T-cell (primary cell): Measurements from ENCODE around the gene OXER1. TPM values are rescaled to one million over a fixed set of nuclear protein-coding genes. Genes with fewer than 3 reads are reported as not detected.
A peak's percentile ranks its signal among the peaks of the same experiment; 100 is the strongest.

Source experiments
- ATAC-seq, 4 experiments: fragments of 200-7000 bp in 3 of 4; fragments of 150-1000 bp in 1 of 4; cut with Tn5 transposase; replicated peaks in 1 of 4; 1 replicate in 3 of 4; 2 replicates in 1 of 4; pipeline ENCODE4 v1.10.0; 2021; ENCODE audit warnings: moderate library complexity in 3 of 4, mild to moderate bottlenecking in 2 of 4, moderate number of reproducible peaks in 1 of 4
- CTCF ChIA-PET, 2 donors: fragments of 300-600 bp; sonication (Branson Sonifier 250); formaldehyde crosslinking; loops; one replicate each; lab custom pipeline; 2022; ENCODE audit warnings: antibody characterized with exemption in 2 of 2; lab: Charles Lee
- POLR2A ChIA-PET, 2 donors: fragments of 300-600 bp; sonication (Branson Sonifier 250); formaldehyde crosslinking; loops; one replicate each; lab custom pipeline; 2022; ENCODE audit warnings: antibody characterized with exemption in 2 of 2; lab: Charles Lee
- DNase-seq, 35 experiments: peaks; one replicate each; pipeline versions ENCODE4 v3.0.0 to v3.0.0-alpha.2; 2013 to 2023
- H3K27ac ChIP-seq: one replicate; pipeline ENCODE4 v1.5.1; 2013; ENCODE audit warnings: low read length
- H3K27me3 ChIP-seq, 2 experiments: replicated peaks in 1 of 2; 1 replicate in 1 of 2; 2 replicates in 1 of 2; pipeline versions ENCODE4 v1.6.1 to v1.7.0; 2013; ENCODE audit warnings: low read length in 1 of 2, mixed read lengths in 1 of 2; ENCODE audit not compliant: control insufficient read depth in 2 of 2, insufficient read depth in 2 of 2; ENCODE audit errors: extremely low read depth in 1 of 2
- H3K36me3 ChIP-seq, 2 donors: 1 replicate in 1 of 2; 2 replicates in 1 of 2; pipeline versions ENCODE4 v1.6.1 to v1.7.0; 2013; ENCODE audit warnings: low read length in 1 of 2; ENCODE audit not compliant: control insufficient read depth in 2 of 2, insufficient read depth in 1 of 2; ENCODE audit errors: extremely low read depth in 1 of 2
- H3K4me1 ChIP-seq, 2 experiments: 1 replicate in 1 of 2; 2 replicates in 1 of 2; pipeline versions ENCODE4 v1.6.1 to v1.7.0; 2013; ENCODE audit warnings: low read length in 2 of 2, mixed read lengths in 1 of 2; ENCODE audit not compliant: insufficient read depth in 2 of 2, control insufficient read depth in 1 of 2; ENCODE audit errors: extremely low read depth in 1 of 2
- H3K4me3 ChIP-seq, 2 donors: 1 replicate in 1 of 2; 2 replicates in 1 of 2; pipeline versions ENCODE4 v1.5.1 to v1.7.0; 2013; ENCODE audit warnings: mild to moderate bottlenecking in 2 of 2, low read length in 1 of 2, moderate library complexity in 1 of 2; ENCODE audit not compliant: control insufficient read depth in 1 of 2; ENCODE audit errors: extremely low read depth in 1 of 2
- H3K9me3 ChIP-seq: 2 replicates; pipeline ENCODE4 v1.7.0; 2013
- H3K27ac Mint-ChIP-seq, 2 donors: one replicate each; pipeline ENCODE4 v1.8.0; 2020 to 2021; ENCODE audit warnings: mild to moderate bottlenecking in 2 of 2, mixed read lengths in 2 of 2
- H3K27me3 Mint-ChIP-seq, 2 donors: one replicate each; pipeline ENCODE4 v1.8.0; 2021 to 2022; ENCODE audit warnings: mixed read lengths in 2 of 2
- H3K36me3 Mint-ChIP-seq: one replicate; pipeline ENCODE4 v1.8.0; 2021; ENCODE audit warnings: mixed read lengths
- H3K4me1 Mint-ChIP-seq, 3 donors: one replicate each; pipeline ENCODE4 v1.8.0; 2020 to 2022; ENCODE audit warnings: mixed read lengths in 3 of 3, mild to moderate bottlenecking in 1 of 3
- H3K4me3 Mint-ChIP-seq, 3 donors: one replicate each; pipeline ENCODE4 v1.8.0; 2020 to 2022; ENCODE audit warnings: mild to moderate bottlenecking in 3 of 3, mixed read lengths in 3 of 3, moderate library complexity in 3 of 3
- H3K9me3 Mint-ChIP-seq, 3 donors: one replicate each; pipeline ENCODE4 v1.8.0; 2020 to 2022; ENCODE audit warnings: mixed read lengths in 3 of 3
- WGBS: methylation state at CpG from one replicate; pipeline ENCODE4 v1.1.5; 2013; ENCODE audit warnings: missing lambda C conversion rate; ENCODE audit not compliant: insufficient coverage; 5-methylcytosine and 5-hydroxymethylcytosine counted together
- total RNA-seq, 35 experiments: library from RNA in 6 of 35; stranded (reverse) in 6 of 35; fragments of 120-200 nt in 1 of 35; gene quantifications; one replicate each; pipeline versions ENCODE4 v1.2.1 to v1.2.4 and lab custom pipeline; 2013 to 2026

Gene OXER1
- total RNA-seq, 5 donors from 2014 or later (not counting 1 experiment from before 2014, with no cell fraction given): 0.13 to 0.22 (median 0.20) TPM; not detected in 2

GRCh38 chr2:42724886-42725285, 39.0 kb downstream of the OXER1 start:
- Mint-ChIP-seq H3K4me3 (no peak overlapping the region), H3K9me3 (peaks cover 0 to 6% (median 2%) of the 10 kb centered on the region in 3 donors), H3K27me3 (no peaks in the 10 kb centered on the region), H3K4me1 (no peaks in the 10 kb centered on the region), H3K27ac (no peak overlapping the region), H3K36me3 (peaks cover 55% of the 10 kb centered on the region)
- H3K36me3 ChIP-seq: peaks cover 6 to 8% of the 10 kb centered on the region in 2 donors
- no peak overlapping the region for H3K4me3 ChIP-seq
- H3K27me3 ChIP-seq: no peaks in the 10 kb centered on the region
- 80% methylated on average over 1 of the region's 2 CpGs for WGBS
- ChIA-PET CTCF (no interaction called here), POLR2A (no interaction called here)
- no peaks in the 10 kb centered on the region for H3K9me3 ChIP-seq
- no peak overlapping the region for H3K27ac ChIP-seq
- DNase-seq (no peak), ATAC-seq (no peak)
- no peaks in the 10 kb centered on the region for H3K4me1 ChIP-seq

- H3K4me1 ChIP-seq: no peaks in the 10 kb centered on the region
- H3K36me3 Mint-ChIP-seq: peaks cover 48% of the 10 kb centered on the region
Measured at GRCh38 chr2:42723465-42723864, 40.5 kb downstream of the OXER1 start.

GRCh38 chr2:42722320-42723190, 41.4 kb downstream of the OXER1 start:
- Histone ChIP-seq H3K27ac (no peak overlapping the region), H3K4me3 (no peak overlapping the region), H3K9me3 (no peaks in the 10 kb centered on the region), H3K4me1 (no peaks in the 10 kb centered on the region), H3K27me3 (no peaks in the 10 kb centered on the region), H3K36me3 (peaks cover 6 to 8% of the 10 kb centered on the region in 2 donors)
- 0% methylated on average over 1 of the region's 7 CpGs for WGBS
- Mint-ChIP-seq H3K27me3 (no peaks in the 10 kb centered on the region), H3K36me3 (peaks cover 42% of the 10 kb centered on the region), H3K4me1 (no peaks in the 10 kb centered on the region), H3K27ac (no peak overlapping the region), H3K4me3 (no peak overlapping the region), H3K9me3 (no peaks in the 10 kb centered on the region)
- ChIA-PET CTCF (interaction anchor here in 1 of 2 donors (0.8 kb wide), 1 partner anchor 87 kb away, joined by 6 read pairs; no protein-coding TSS in a partner anchor), POLR2A (no interaction called here)
- ATAC-seq: no peak
- DNase-seq: peak in 2 of 35 experiments; percentile 4 to 15

More at GRCh38 chr2:42723465-42723864, 40.5 kb downstream of the OXER1 start:
- CTCF ChIA-PET: interaction anchor here (0.6 kb wide), 2 partner anchors 13 to 767 kb away, joined by 3 to 4 read pairs; no protein-coding TSS in a partner anchor
- Histone ChIP-seq H3K27ac (no peak overlapping the region), H3K36me3 (peaks cover 6 to 8% of the 10 kb centered on the region in 2 donors), H3K27me3 (no peaks in the 10 kb centered on the region), H3K4me3 (no peak overlapping the region), H3K9me3 (no peaks in the 10 kb centered on the region)
- Mint-ChIP-seq H3K4me3 (no peak overlapping the region), H3K27ac (no peak overlapping the region), H3K9me3 (no peaks in the 10 kb centered on the region), H3K27me3 (no peaks in the 10 kb centered on the region), H3K4me1 (no peaks in the 10 kb centered on the region)
- POLR2A ChIA-PET: no interaction called here
- no peak for ATAC-seq
- no peak for DNase-seq

GRCh38 chr2:42721898-42722297, 42.0 kb downstream of the OXER1 start:
- POLR2A ChIA-PET: no interaction called here
- no peaks in the 10 kb centered on the region for H3K27me3 ChIP-seq
- Mint-ChIP-seq H3K4me1 (no peaks in the 10 kb centered on the region), H3K36me3 (peaks cover 37% of the 10 kb centered on the region), H3K4me3 (no peak overlapping the region), H3K9me3 (no peaks in the 10 kb centered on the region), H3K27ac (no peak overlapping the region), H3K27me3 (no peaks in the 10 kb centered on the region)
- DNase-seq (no peak), ATAC-seq (no peak)
- no peak overlapping the region for H3K4me3 ChIP-seq
- H3K9me3 ChIP-seq: no peaks in the 10 kb centered on the region
- WGBS: no CpG with 5 or more reads among the region's 2 CpGs
- CTCF ChIA-PET: interaction anchor here in 1 of 2 donors (0.8 kb wide), 1 partner anchor 87 kb away, joined by 6 read pairs; no protein-coding TSS in a partner anchor
- no peak overlapping the region for H3K27ac ChIP-seq
- H3K36me3 ChIP-seq: peaks cover 3 to 8% of the 10 kb centered on the region in 2 donors
- H3K4me1 ChIP-seq: no peaks in the 10 kb centered on the region

GRCh38 chr2:42714686-42715085, 49.2 kb downstream of the OXER1 start:
- H3K36me3 ChIP-seq: peaks cover 0 to 7% of the 10 kb centered on the region in 2 donors
- no peak overlapping the region for H3K27ac Mint-ChIP-seq
- H3K27me3 ChIP-seq: no peaks in the 10 kb centered on the region
- 100% methylated on average over 7 of the region's 7 CpGs for WGBS
- no peak overlapping the region for H3K27ac ChIP-seq
- no peaks in the 10 kb centered on the region for H3K9me3 ChIP-seq
- H3K4me3 Mint-ChIP-seq: no peak overlapping the region
- POLR2A ChIA-PET: no interaction called here
- DNase-seq (no peak), ATAC-seq (no peak)
- no peaks in the 10 kb centered on the region for H3K27me3 Mint-ChIP-seq
- H3K4me1 Mint-ChIP-seq: no peaks in the 10 kb centered on the region
- CTCF ChIA-PET: no interaction called here
- H3K4me1 ChIP-seq: no peaks in the 10 kb centered on the region
- no peaks in the 10 kb centered on the region for H3K9me3 Mint-ChIP-seq
- H3K36me3 Mint-ChIP-seq: peaks cover 11% of the 10 kb centered on the region
- no peak overlapping the region for H3K4me3 ChIP-seq

- Histone ChIP-seq H3K9me3 (no peaks in the 10 kb centered on the region), H3K27ac (no peak overlapping the region), H3K4me3 (no peak overlapping the region), H3K36me3 (peaks cover 3 to 7% of the 10 kb centered on the region in 2 donors), H3K27me3 (no peaks in the 10 kb centered on the region), H3K4me1 (no peaks in the 10 kb centered on the region)
- no peak for ATAC-seq
- Mint-ChIP-seq H3K4me3 (no peak overlapping the region), H3K27me3 (no peaks in the 10 kb centered on the region), H3K9me3 (no peaks in the 10 kb centered on the region), H3K36me3 (peaks cover 16% of the 10 kb centered on the region), H3K27ac (no peak overlapping the region), H3K4me1 (no peaks in the 10 kb centered on the region)
- WGBS: no CpG with 5 or more reads among the region's 4 CpGs
- DNase-seq: no peak
- CTCF ChIA-PET: no interaction called here
- POLR2A ChIA-PET: no interaction called here
Measured at GRCh38 chr2:42713920-42714319, 50.0 kb downstream of the OXER1 start.
